ENCODE measurements around the gene B4GALNT3. TPM values are rescaled to one million over a fixed set of nuclear protein-coding genes. Genes with fewer than 3 reads are reported as not detected.
"Not testable (repeated sequence)": the region's sequence is repeated elsewhere in the genome, so short reads cannot be mapped to it uniquely, and the experiment has no call there.

B4GALNT3 gene
- total RNA-seq, 2 experiments from 2014 or later: 6.1 to 7.0 TPM

- no peak overlapping the region for H3K27ac Mint-ChIP-seq
- peaks cover 4% of the 10 kb centered on the region for H3K9me3 Mint-ChIP-seq
- DNase-seq: no peak
- H3K4me1 Mint-ChIP-seq: peaks cover 75% of the 10 kb centered on the region
- peaks cover 16% of the 10 kb centered on the region for H3K36me3 Mint-ChIP-seq (ENCODE audit: low read depth)
- H3K4me3 Mint-ChIP-seq: no peak overlapping the region
- CTCF ChIA-PET: interaction anchor here (0.6 to 2.8 kb wide), 14 partner anchors 14 to 378 kb away, joined by 3 to 19 read pairs (median 4); partner anchors contain the start of genes RAD52 and WNK1
- no peaks in the 10 kb centered on the region for H3K27me3 Mint-ChIP-seq
- POLR2A ChIA-PET: interaction anchor here (0.6 kb wide), 1 partner anchor 236 kb away, joined by 3 read pairs; no protein-coding TSS in a partner anchor
Observed at GRCh38 chr12:570921-571794, 111.4 kb downstream of the B4GALNT3 start.

DNA sequence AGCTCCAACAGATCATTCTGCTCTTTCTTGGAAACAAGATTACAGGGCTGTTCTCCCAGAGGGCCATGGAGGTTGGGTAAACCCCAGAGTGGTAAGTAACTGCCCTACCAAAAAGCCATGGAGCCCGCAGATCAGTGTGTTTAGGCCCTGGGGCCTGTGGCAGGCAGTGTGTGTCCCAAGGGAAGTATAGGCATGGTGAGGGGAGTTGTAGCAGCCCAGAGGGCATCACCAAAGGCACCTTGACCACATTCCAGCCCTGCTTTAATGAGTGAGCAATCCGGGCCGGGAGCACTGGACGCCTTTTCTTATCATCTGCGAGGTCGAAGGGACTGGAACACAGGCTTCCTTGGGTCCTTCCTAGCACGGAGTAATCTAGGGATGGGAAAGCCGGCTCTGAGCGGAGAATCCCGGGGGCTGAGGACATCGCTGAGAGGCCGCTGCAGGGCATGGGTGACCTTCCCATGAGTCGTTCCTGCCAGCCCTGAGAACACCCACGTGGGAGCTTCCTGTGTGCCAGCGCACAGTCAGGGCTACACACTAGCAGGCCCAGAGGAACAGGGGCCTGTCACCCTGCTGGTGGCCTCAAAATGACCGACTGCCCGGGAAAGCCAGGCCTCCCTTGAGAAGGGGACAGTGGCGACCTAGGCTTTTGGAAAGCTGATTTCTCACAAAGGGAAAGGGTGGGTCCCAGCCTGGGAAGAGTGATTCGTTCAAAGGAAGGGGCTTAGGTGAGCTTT lies 112.2 kb downstream of the B4GALNT3 start:
- Mint-ChIP-seq H3K9me3 (peaks cover 4% of the 10 kb centered on the region), H3K4me3 (no peak overlapping the region), H3K4me1 (peaks cover 75% of the 10 kb centered on the region), H3K27ac (peak overlapping the region; percentile 41), H3K27me3 (no peaks in the 10 kb centered on the region), H3K36me3 (ENCODE audit: low read depth) (peaks cover 14% of the 10 kb centered on the region)
- ChIA-PET CTCF (interaction anchor here (1.2 to 2.8 kb wide), 6 partner anchors 118 to 378 kb away, joined by 3 to 14 read pairs (median 4); partner anchors contain the start of gene RAD52), POLR2A (interaction anchor here (0.6 kb wide), 1 partner anchor 236 kb away, joined by 3 read pairs; no protein-coding TSS in a partner anchor)
- no peak for DNase-seq

- H3K36me3 Mint-ChIP-seq (ENCODE audit: low read depth): peaks cover 14% of the 10 kb centered on the region
- CTCF ChIA-PET: interaction anchor here (0.6 to 2.7 kb wide), 7 partner anchors 120 to 377 kb away, joined by 3 to 14 read pairs (median 3); partner anchors contain the start of gene RAD52
Observed at GRCh38 chr12:572532-572899, 112.8 kb downstream of the B4GALNT3 start.

GRCh38 chr12:573232-573631 lies 113.5 kb downstream of the B4GALNT3 start:
- H3K9me3 Mint-ChIP-seq: peaks cover 4% of the 10 kb centered on the region
- H3K4me3 Mint-ChIP-seq: no peak overlapping the region
- ChIA-PET CTCF (interaction anchor here (0.6 to 1.7 kb wide), 4 partner anchors 175 to 377 kb away, joined by 3 to 6 read pairs (median 4); partner anchors contain the start of gene RAD52), POLR2A (no interaction called here)
- no peak for DNase-seq
- peaks cover 66% of the 10 kb centered on the region for H3K4me1 Mint-ChIP-seq
- H3K27me3 Mint-ChIP-seq: no peaks in the 10 kb centered on the region
- H3K27ac Mint-ChIP-seq: no peak overlapping the region
- H3K36me3 Mint-ChIP-seq (ENCODE audit: low read depth): peaks cover 14% of the 10 kb centered on the region

More at GRCh38 chr12:572532-572899, 112.8 kb downstream of the B4GALNT3 start:
- Mint-ChIP-seq H3K9me3 (peaks cover 4% of the 10 kb centered on the region), H3K27me3 (no peaks in the 10 kb centered on the region), H3K4me1 (peaks cover 71% of the 10 kb centered on the region), H3K27ac (no peak overlapping the region), H3K4me3 (no peak overlapping the region)
- POLR2A ChIA-PET: no interaction called here
- DNase-seq: no peak

DNA sequence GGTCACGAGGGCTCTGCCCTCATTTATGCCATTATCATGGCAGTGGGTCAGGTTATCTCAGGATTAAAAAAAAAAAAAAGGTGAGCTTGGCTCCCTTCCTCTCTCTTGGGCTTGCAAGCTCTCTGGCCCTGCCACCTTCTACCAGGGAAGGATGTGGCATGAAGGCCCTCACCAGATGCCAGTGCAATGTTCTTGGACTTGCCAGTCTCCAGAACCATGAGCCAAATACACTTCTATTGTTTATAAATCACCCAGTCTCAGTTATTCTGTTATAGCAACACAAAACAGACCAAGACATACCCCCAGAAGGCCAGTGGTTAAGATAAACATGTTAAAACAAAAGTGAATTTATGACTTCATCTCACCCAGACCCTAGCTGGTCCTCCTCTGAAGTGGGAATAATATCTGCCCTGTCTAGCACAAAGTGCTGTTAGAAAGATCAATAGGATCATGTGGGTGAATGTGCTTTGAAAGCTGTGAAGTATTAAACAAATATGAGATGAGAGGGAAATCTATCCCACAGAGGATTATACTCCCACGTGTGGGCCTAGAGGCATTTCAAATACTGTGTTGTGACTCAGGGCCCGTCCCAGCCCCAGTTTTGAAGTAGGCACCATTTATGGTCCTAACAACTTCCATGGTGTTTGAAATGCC lies 114.9 kb downstream of the B4GALNT3 start:
- POLR2A ChIA-PET: interaction anchor here (0.9 kb wide), 1 partner anchor 176 kb away, joined by 3 read pairs; no protein-coding TSS in a partner anchor
- Mint-ChIP-seq H3K27ac (peak overlapping the region; percentile 80), H3K4me3 (no peak overlapping the region), H3K27me3 (no peaks in the 10 kb centered on the region), H3K36me3 (ENCODE audit: low read depth) (peaks cover 13% of the 10 kb centered on the region), H3K9me3 (peaks cover 4% of the 10 kb centered on the region), H3K4me1 (peaks cover 53% of the 10 kb centered on the region)
- CTCF ChIA-PET: interaction anchor here (1.0 to 6.5 kb wide), 7 partner anchors 8 to 375 kb away, joined by 3 to 91 read pairs (median 9); partner anchors contain the start of genes RAD52 and WNK1
- no peak for DNase-seq

GRCh38 chr12:575129-575502 lies 115.4 kb downstream of the B4GALNT3 start:
- Mint-ChIP-seq H3K9me3 (peaks cover 4% of the 10 kb centered on the region), H3K4me3 (no peak overlapping the region), H3K36me3 (ENCODE audit: low read depth) (peaks cover 13% of the 10 kb centered on the region), H3K27ac (peak overlapping the region; percentile 80), H3K4me1 (peaks cover 50% of the 10 kb centered on the region), H3K27me3 (no peaks in the 10 kb centered on the region)
- no peak for DNase-seq
- ChIA-PET POLR2A (interaction anchor here (0.9 kb wide), 1 partner anchor 176 kb away, joined by 3 read pairs; no protein-coding TSS in a partner anchor), CTCF (interaction anchor here (1.0 to 6.5 kb wide), 23 partner anchors 9 to 375 kb away, joined by 3 to 91 read pairs (median 7); partner anchors contain the start of genes KDM5A, RAD52 and WNK1)

DNA sequence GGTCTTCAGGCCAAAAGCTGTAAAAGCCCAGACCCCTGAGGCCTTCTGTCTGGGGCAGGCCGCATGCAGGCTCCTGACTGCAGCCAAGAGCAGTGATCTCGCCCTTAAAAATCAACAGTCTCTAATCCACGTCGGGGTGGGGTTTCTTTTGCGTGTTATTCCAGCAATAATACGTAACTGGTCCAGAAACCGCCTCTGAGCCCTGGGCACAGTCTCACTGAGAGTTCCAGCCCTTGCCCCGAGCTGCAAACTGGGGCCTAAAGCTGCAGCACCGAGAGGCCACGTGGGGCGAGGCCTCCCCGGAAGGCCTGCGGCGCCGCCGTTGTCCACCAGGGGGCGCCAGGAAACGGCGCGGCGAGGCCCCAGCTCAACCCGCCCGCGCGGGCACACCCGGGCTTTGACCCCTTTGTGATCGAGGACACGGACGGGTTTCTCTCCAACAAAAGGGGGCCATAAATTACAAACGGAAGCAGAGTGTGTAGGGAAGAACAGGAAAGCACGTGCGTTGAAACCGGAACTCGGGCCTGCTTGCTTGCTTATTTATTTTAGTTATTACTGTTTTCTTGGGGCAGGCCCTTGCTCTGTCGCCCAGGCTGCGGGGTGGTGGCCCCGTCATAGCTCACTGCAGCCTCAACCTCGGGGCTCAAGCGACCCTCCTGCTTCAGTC lies 116.3 kb downstream of the B4GALNT3 start:
- CTCF ChIA-PET: interaction anchor here (0.7 to 6.5 kb wide), 55 partner anchors 10 to 440 kb away, joined by 3 to 91 read pairs (median 4); partner anchors contain the start of genes KDM5A, RAD52 and WNK1
- H3K4me1 Mint-ChIP-seq: peaks cover 48% of the 10 kb centered on the region
- peak overlapping the region; percentile 80 for H3K27ac Mint-ChIP-seq
- peak; percentile 80 for DNase-seq
- POLR2A ChIA-PET: interaction anchor here (0.5 to 1.2 kb wide), 6 partner anchors 24 to 435 kb away, joined by 3 to 4 read pairs (median 3); no protein-coding TSS in a partner anchor
- no peaks in the 10 kb centered on the region for H3K27me3 Mint-ChIP-seq
- peaks cover 13% of the 10 kb centered on the region for H3K36me3 Mint-ChIP-seq (ENCODE audit: low read depth)
- peaks cover 4% of the 10 kb centered on the region for H3K9me3 Mint-ChIP-seq
- H3K4me3 Mint-ChIP-seq: no peak overlapping the region

- ChIA-PET POLR2A (interaction anchor here (0.6 to 1.2 kb wide), 4 partner anchors 23 to 65 kb away, joined by 3 to 4 read pairs (median 4); no protein-coding TSS in a partner anchor), CTCF (interaction anchor here (0.8 to 6.5 kb wide), 49 partner anchors 10 to 375 kb away, joined by 3 to 91 read pairs (median 4); partner anchors contain the start of genes KDM5A, RAD52 and WNK1)
- Mint-ChIP-seq H3K4me3 (no peak overlapping the region), H3K4me1 (peaks cover 44% of the 10 kb centered on the region), H3K27me3 (no peaks in the 10 kb centered on the region), H3K9me3 (peaks cover 4% of the 10 kb centered on the region), H3K36me3 (ENCODE audit: low read depth) (peaks cover 13% of the 10 kb centered on the region), H3K27ac (peak overlapping the region; percentile 80)
- DNase-seq: no peak
Observed at GRCh38 chr12:576615-577110, 116.9 kb downstream of the B4GALNT3 start.

GRCh38 chr12:577994-578747 lies 118.4 kb downstream of the B4GALNT3 start:
- H3K36me3 Mint-ChIP-seq (ENCODE audit: low read depth): peaks cover 13% of the 10 kb centered on the region
- H3K27me3 Mint-ChIP-seq, DNase-seq, H3K4me3 Mint-ChIP-seq, H3K27ac Mint-ChIP-seq, H3K9me3 Mint-ChIP-seq, POLR2A ChIA-PET: not testable (repeated sequence)
- peaks cover 33% of the 10 kb centered on the region for H3K4me1 Mint-ChIP-seq
- CTCF ChIA-PET: interaction anchor here (2.7 to 6.5 kb wide), 2 partner anchors 8 to 174 kb away, joined by 12 to 91 read pairs; partner anchors contain the start of gene WNK1

GRCh38 chr12:578748-579419 lies 119.1 kb downstream of the B4GALNT3 start:
- Mint-ChIP-seq H3K9me3 (peaks cover 4% of the 10 kb centered on the region), H3K36me3 (ENCODE audit: low read depth) (peaks cover 10% of the 10 kb centered on the region), H3K27ac (no peak overlapping the region), H3K27me3 (no peaks in the 10 kb centered on the region), H3K4me1 (peaks cover 27% of the 10 kb centered on the region), H3K4me3 (no peak overlapping the region)
- DNase-seq: no peak
- POLR2A ChIA-PET: no interaction called here
- CTCF ChIA-PET: interaction anchor here (0.9 to 6.5 kb wide), 2 partner anchors 53 to 174 kb away, joined by 3 to 91 read pairs; partner anchors contain the start of gene WNK1
